GM19023 (cell line): ENCODE results near the gene KAT2A.

ENCODE experiments used
- ATAC-seq: cut with Tn5 transposase; IDR thresholded peaks from one replicate; pipeline ENCODE4 v1.9.1; 2021; ENCODE audit warnings: mild to moderate bottlenecking, moderate library complexity; ENCODE audit not compliant: unreplicated experiment

The KAT2A gene

DNA sequence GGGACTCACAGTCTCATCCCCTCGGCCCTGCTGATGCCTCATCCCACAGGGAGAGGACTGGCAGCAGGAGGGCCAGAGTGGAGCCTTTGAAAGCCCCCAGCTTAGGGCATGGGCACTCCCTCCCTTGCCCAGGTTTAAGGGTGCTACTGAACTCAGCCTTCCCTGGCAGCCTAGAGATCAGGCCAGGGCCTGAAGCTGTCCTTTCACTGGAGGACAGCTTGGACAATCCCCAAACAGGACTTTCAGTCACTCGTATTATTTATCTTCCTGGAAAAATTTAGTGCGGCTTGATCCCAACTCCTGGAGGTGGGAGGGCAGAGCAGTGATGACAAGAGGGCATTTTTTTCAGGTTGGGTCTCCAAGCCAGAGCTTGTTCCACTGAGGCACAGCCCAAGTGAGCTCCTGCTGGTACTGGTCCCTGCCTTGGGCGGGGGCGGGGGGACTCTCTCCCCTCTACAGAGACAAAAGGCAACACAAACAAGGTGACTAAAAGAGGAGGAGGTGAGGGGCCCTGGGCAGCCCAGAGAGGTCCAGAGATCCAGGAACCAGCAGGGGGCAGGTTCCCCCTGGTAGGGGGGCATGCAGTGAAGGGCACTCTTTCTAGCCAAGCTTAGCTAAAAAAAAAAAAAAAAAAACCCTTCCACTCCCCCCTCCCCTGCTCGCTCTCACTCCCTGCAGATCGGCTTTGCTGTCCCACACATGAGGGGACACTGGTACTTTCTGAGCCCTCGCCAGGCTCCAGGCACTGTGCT, 24.6 kb downstream of the KAT2A start:
- ATAC-seq: no peak

DNA sequence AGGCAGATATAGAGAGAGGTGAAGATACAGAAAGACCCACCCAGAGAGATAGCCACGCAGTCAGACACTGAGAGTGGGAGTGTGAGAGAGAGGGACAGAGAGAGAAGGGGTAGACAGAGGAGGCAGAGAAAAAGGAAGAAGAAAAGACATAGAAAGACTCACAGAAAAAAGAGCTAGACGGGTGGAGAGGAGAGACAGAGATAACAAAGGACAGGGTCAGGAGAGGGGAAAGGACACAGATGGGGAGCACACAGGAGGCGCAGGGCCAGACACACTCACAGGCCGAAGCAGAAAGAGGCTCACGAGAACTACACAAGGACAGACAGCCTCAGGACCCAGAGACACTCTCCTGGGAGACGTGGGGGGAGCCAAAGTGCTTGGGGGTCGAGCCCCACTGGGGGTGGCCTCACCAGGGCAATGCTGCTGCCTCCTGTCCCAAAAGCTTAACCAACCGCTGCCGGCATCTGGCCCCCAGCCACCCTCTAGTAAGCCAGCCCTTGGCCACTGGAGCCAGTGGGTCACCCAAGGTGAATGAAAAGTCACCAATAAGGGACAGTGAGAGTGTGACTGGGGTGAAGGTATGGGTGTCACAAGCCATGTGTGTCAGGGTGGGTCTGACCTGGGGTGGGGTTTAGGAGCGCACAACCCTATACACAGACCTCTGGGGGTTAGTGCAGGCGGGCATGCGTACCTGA, 26.6 kb downstream of the KAT2A start:
- ATAC-seq: no peak

DNA sequence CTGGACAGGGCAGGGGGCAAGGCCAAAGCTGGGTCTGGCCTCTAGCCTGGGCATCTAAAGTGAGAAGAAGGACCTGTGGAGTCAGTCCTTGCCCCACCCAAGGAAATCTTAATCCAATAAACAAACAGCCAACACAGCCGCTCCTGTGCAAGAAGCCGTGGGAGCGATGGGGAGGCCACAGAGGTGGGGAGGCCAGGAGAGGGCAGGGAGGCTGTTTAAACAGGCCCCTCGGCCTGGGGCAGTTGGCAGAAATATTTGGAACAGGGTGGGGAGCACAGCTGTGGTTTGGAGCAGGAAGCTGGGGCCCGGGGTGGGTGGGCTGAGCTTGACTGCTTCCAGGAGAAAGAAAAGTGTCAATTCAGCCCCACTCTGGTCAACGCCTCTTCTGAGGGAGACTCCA, 28.2 kb downstream of the KAT2A start:
- ATAC-seq: no peak

DNA sequence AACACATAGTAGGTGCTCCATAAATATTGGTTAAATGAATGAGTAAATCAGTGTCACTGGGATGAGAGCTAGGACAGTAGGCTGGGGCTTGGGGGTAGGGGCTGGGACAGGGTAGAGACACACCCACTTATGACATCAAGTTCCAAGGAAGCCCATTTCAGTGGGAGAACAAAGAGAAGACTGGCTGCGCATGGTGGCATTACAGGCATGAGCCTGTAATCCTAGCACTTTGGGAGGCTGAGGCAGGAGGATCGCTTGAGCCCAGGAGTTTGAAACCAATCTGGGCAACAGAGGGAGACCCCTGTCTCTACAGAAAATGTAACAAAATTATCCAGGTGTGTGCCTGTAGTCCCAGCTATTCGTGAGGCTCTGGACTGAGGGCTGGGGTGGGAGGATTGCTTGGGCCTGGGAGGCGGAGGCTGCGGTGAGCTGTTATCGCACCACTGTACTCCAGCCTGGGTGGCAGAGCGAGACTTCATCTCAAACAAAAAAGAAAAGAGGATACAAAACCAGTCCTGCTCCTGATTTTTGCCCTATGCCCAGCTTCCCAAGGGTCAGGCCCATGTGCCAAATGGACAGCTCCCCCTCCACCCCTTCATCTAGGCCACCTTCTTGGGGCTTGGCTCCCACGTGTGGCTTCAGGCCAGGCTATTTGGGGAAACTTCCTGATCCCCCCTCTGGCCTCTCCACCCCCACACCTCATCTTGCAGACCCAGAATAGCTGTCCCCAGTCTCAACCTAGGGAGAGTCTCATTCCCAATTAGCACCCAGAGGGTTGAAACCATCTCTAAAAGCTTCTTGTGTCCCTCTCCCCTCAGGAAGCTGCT, 30.0 kb downstream of the KAT2A start:
- no peak for ATAC-seq

DNA sequence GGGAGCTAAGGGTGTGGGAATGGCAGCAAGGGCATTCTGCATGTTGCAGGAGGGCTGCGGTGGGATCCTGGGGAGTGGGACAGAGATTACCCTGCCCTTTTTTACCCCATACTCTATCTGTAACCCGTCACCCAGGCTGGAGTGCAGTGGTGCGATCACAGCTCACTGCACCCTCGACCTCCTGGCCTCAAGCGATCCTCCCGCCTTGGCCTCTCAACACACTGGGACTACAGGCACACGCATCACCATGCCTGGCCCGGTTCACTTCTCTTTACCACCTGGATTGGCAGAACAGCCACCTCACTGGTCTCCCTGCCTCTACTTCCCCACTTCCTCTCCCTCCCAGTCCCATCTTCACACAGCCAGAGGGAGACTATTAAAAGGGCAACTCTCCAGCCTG, 32.4 kb downstream of the KAT2A start:
- no peak for ATAC-seq

DNA sequence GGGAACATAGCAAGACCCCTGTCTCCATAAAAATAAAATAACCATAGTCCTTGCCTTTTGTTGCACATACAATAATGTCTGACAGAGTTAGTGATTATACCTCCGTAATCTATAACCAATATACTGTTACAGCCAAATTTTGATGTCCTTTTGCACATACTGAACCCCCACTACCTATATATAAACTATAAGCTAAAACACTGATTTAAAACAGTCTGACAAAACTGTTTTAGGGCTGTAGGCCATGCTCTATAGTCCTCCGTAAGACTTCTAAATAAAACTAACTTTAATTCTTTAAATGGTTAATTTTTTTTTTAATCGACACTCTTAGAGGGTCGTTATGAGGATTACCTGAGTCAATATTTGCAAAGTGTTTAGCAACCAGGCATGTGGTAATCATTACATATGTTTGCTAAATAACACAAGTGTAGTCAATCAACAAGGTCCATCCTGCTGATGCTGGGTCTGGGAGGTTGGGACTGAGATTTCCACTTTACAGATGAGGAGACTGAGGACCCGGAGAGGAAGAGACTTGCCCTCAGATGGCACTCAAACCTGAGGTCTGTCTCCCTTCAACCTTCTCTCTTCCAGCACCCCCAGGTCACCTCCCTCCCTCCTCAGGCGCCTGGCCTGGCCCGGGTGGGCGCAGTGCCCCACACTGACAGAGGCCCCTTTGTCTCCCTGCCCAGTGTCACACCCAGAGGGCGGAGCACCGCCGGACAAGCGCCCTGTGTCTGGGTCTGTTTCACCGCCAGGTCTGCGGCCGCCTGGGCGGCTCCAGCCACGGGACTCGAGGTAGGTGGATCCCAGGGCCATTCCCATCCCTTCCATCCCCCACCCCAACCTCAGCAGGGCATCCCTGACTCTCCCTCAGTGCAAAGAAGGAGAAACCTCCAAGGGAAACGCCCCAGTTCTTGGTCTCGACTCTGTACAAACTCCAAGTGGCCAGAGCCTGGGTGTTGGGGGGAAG, 33.1 kb downstream of the KAT2A start:
- ATAC-seq: no peak

DNA sequence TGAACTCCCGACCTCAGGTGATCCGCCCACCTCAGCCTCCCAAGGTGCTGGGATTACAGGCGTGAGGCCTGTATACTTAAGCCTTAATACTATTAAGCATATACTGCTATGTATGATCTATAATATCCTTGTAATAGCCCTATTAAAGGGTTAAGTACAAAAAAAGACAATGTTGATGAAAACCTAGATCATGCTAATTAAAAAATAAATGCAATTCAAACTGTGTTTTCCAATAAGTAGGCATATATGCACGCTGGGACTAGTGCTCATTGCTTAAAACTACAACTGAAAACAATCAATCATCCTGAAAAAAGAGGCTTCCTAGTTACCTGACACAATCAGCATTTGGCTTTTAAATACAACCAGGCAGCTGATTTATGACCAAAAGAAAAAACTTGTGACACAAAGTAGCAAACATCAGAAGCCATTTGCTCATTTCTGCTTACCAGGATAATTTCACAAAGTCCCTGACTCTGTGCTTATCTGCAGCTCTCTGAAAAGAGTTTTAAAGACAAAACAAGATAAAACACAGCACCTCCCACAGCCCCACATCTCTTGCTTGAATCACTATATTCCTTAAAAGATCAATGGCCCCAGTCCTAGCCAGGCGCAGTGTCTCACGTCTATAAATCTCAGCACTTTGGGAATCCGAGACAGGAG, 34.0 kb downstream of the KAT2A start:
- ATAC-seq: no peak

DNA sequence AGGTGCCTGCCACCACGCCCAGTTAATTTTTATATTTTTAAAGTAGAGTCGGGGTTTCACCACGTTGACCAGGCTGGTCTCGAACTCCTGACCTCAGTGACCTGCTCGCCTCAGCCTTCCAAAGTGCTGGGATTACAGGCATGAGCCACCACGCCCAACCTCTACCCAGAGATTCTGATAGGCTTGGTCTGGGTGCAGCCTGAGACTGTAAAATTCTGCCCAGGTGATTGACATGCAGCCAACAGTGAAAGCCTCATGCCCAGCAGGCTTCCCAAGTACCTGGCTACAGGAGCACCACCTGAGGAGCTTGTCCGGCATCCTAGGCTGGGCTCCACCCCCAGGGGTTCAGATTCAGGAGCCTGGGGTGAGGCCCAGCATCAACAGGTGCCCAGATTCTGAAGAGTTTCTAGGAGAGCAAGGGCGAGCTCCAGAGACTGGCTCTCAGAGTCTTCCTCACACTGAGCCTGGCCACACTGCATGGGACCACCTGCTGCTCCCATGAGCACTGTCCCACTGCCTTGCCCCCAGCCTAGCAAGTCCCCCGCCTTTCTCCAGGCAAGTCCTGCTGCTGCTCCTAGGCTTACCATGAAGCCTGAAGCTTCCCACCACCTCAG, 39.5 kb downstream of the KAT2A start:
- ATAC-seq: no peak

DNA sequence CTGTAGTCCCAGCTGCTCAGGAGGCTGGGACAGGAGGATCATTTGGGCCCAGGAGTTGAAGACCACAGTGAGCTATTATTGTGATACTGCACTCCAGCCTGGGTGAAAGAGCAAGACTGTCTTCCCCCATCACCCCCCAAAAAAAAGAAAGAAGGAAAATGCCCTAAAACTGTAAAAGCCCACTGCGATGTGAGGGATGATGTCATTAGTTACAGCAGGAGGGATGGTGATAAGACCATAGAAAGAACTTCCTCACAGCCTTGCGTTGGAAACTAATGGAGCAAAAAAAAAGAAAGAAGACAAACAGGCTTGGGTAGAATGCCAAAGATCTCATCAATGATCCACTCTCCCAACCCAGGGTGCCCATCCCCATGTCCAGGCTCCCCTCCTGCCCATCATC, 41.6 kb downstream of the KAT2A start:
- no peak for ATAC-seq

DNA sequence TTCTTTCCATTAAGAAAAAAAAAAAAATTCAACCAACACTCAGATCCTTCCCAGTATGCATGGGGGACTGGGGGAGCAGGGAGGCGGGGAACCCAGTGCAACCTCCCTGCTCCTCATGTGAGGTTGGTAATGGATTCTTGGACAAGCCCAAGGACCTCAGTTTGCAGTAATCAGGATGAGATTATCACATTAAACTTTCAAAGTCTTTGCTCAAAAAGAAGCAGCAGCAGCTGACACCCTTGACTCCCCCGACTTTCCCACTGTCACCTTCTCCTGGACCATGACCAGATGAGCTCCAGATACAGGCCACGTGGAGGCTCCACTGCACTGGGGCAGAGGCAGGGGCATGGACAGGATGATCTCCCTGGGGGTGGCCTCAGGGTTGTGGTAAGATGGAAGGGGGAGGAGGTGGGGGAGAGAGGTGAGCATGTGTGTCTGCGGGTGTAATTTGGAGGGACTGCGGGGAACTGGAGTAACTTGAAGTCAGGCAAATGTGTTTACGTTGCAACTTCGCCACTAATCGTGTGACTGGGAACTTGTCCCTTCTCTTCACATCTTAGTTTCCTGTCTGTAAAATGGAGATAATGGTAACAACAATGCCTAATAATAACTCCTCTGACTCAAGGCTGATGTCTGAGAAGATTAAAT, 42.6 kb downstream of the KAT2A start:
- no peak for ATAC-seq

DNA sequence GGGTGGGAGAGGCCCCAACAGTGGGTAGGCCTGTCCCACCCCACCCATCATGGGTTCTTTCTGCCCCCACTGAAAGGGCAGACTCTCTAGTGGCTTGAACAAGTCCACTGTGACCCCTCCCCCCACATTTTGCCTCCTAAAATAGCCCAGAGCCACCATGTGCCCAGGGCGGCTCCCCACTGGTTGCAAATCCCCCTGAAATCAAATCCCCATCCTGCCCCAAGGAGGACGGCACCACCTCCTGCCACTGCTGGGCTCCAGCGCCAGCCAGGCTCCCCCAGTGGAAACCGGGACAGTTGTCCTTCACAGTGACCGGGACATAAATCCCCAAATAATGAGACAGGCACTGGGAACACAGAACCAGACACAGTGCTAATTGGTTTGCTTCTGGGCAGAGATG, 43.4 kb downstream of the KAT2A start:
- ATAC-seq: no peak

DNA sequence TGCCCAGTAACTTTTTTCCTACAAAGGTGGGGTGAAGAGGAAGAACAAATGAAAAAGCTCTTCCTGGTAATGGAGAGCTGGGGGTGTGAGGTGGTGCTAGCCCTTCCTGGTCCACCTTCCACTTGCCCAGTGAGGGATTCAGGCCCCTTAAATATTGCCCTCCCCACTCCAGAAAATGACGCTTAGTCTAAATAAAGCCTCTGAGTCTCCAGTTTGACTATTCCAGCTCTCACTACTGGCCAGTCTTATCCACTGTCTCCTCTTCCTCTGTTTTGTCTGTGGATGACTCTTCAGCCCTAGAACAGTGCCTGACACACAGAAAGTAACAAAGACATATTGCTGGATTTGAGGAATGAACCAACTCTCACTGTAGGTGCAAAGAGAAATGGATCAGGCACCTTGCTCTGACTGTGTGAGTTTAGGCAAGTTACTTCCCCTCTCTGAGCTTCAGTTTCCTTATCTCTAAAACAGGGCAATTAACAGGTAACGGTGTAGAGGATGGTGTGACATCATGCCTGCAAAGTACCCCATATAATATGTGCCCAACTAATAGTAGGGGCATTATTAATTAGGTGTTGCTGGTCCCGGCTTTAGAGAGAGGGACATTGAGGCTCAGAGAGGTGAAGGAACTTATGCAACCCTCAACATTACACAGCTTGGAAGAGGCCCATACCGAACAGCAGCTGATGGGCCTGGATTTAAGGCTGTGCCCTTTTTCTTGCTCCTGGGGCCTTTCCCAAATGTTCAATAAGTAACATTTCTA, 44.2 kb downstream of the KAT2A start:
- no peak for ATAC-seq

DNA sequence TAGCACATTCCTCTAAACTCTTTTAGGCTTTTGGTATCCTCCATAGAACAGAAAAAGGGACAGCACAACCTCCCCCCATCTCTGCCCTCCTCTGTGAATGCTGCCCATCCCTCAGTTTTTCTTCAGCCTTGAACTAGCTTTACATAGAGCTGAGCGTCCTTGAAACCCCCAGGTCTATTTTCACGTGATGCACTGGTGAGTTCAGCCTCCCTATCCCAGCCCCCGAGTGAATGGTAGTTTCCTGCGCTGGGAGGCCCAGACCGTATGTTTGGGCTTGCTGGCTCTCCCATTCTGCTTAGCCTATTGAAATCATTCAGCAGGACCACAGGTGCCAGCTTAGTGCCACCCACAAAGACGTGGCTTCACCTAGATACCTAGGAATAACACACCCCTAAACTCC, 45.4 kb downstream of the KAT2A start:
- no peak for ATAC-seq

DNA sequence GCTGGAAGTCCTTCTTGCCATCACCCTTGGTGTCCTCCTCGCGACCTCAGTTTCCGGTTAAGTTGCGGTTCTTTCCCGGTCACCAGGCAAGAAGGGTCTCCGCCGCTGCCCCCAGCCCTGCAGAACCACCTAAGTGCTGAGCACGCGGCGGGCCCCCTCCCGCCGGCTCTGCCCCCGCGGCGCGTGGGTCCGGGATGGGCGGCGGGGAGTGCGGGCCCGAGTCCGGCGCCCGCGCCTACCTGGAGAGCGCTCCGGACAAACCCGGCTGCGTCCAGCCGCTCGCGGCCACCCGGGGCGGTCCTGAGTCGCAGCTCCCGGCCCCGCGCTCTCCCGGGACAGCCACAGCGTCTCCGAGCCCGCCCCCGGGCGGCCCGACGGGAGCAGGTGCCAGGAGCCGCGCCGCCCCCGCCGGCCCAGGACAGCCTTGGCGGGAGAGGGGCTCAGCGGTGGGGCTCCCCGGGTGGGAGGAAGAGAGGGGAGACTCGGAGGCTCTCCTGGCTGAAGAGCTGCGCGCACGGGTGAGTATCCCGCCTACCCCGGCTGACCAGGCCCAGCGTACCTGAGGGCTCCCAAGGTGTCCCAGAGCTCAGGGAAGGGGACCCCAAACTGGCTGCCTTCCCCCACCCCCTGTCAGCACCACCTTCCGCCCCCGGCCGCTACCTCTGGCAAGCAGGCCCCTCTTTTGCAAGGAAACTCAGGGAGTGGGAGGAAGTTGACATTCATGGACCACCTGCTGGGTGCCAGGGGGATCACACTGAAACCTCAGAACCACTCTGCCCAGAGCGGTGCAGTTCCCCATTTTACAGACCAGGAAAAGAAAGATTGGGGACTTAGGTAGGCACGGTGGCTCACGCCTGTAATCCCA, 48.6 kb downstream of the KAT2A start:
- ATAC-seq: no peak

DNA sequence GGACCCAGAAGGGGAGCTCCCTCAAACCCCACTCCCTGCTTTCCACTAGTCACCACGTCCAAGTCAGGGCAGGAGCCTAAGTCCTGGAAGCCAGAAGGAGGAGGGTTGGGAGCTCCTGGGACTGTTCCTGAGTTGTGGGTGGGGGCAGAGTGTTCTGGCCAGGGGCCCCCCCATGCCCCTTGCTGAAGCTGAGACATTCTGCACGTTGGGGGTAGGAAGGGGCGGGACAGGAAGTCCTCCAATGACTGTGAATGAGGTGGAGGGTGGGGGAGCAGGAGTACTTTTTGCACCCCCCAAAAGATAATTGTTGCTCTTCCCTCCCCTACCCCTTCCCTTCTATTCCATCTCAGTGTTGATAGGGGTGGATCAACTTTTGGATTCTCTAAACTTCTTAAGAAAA, 49.4 kb downstream of the KAT2A start:
- ATAC-seq: no peak

DNA sequence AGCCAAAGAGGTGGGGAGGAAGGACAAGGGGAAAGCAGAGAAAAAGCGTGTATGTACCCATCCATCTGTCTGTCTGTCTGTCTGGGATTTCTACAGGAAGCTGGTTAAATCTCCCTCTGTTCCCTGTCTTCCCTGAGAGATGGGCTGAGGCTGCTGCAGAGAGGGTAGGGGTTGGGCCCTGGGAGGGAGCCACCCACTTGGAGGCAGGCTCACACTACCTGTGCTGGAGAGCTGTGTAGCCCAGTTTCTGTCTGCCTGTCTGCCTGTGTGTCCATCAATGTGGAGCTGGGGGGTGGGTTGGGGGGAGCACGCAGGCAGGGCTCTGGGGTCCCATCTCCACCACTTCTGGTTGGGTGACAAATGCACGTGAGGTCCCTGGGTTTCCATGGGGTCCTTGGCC, 52.2 kb downstream of the KAT2A start:
- ATAC-seq: no peak

DNA sequence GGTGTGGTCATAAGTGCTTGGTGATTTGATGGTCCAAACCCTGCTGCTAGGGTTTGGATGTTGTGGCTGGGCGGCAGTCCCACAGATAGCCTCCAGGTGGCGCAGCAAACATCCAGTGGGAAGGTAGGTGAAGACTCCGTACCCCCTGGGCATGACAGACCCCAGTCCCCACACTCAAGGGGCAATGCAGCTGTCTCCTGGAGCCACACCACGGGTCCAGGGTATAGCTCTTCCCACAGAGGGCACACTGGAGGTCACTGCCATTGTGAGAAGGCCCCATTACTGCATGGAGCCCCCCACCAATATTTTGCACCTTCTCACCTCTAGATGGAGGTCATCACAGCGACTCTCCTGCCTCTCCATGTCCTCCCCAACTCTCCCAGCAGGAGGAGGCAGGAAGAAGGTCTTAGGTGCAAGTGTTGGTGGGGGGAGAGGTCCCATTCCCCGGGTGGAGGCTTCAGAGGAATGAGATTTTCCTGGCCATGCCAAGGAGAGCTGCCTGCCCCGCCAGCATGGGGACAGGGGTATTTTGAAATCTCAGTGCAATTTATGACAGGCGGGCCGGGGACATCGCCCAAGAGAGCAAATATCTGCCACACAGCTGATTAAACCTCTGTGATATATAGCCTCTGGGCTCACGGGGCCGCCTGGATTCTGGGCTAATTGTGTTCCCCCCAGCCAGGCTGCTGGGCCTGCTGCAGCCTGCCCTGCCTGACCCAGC, 53.6 kb downstream of the KAT2A start:
- ATAC-seq: no peak
